K562 (cell line): Measurements from ENCODE around the gene SAMD8. TPM values are rescaled to one million over a fixed set of nuclear protein-coding genes. Genes with fewer than 3 reads are reported as not detected.
A peak's percentile ranks its signal among the peaks of the same experiment; 100 is the strongest.

Experiments used
- ATAC-seq: fragments of 200-7000 bp; cut with Tn5 transposase; 3 replicates; pipeline ENCODE4 v1.9.1; 2020; ENCODE audit warnings: moderate library complexity
- BruUV-seq: library from RNA; stranded (reverse); fragments of 400-500 nt; replicated peaks from 2 replicates; lab custom pipeline; 2021; lab: Mats Ljungman, UMichigan
- CTCF ChIA-PET: fragments of 300-600 bp; formaldehyde crosslinking; extraction: SDS; loops from one replicate; lab custom pipeline; 2021; ENCODE audit warnings: low intra/inter-chr PET ratio; lab: Yijun Ruan, JAX
- POLR2A ChIA-PET: fragments of 300-600, 350-650 bp; sonication (Branson Sonifier 250); formaldehyde crosslinking; extraction: SDS; loops from one replicate; lab custom pipeline; 2021; ENCODE audit warnings: antibody characterized with exemption, inconsistent platforms; lab: Yijun Ruan, JAX
- DNase-seq, 4 experiments: peaks; one replicate each; pipeline versions ENCODE4 v3.0.0 to v3.0.0-alpha.2; 2011 to 2018; ENCODE audit warnings: low spot score in 3 of 4, mixed read lengths in 3 of 4; ENCODE audit errors: extremely low read depth in 1 of 4
- FAIRE-seq: peaks from 2 replicates; lab custom pipeline; 2011; peaks lifted over from hg19 to GRCh38; lab: Jason Lieb, UNC
- H2AFZ ChIP-seq: 2 replicates; pipeline ENCODE4 v1.6.0; 2011; ENCODE audit warnings: low read depth, low read length, control low read depth, inconsistent platforms
- H3K27ac ChIP-seq: fragments of 200-600 bp; 3 replicates; pipeline ENCODE4 v1.8.0; 2011; ENCODE audit warnings: low read depth, mild to moderate bottlenecking, control low read depth, inconsistent platforms, low read length, moderate library complexity, mixed read lengths; ENCODE audit errors: extremely low read depth
- H3K27me3 ChIP-seq, 2 experiments: fragments of 300-600 bp in 1 of 2; 2 replicates in 1 of 2; 3 replicates in 1 of 2; pipeline versions ENCODE4 v1.6.0 to v1.8.0; 2011; ENCODE audit warnings: inconsistent platforms in 2 of 2, low read length in 2 of 2, mild to moderate bottlenecking in 1 of 2, mixed read lengths in 1 of 2, moderate library complexity in 1 of 2; ENCODE audit not compliant: control insufficient read depth in 2 of 2, insufficient read depth in 2 of 2
- H3K36me3 ChIP-seq: fragments of 300-600 bp; 3 replicates; pipeline ENCODE4 v1.8.0; 2011; ENCODE audit warnings: mild to moderate bottlenecking, low read length, inconsistent platforms; ENCODE audit not compliant: control insufficient read depth, insufficient read depth
- H3K4me1 ChIP-seq, 2 experiments: fragments of 200-600 bp in 1 of 2; replicated peaks in 1 of 2; 2 replicates in 1 of 2; 3 replicates in 1 of 2; pipeline versions ENCODE4 v1.5.1 to v1.8.0; 2011; ENCODE audit warnings: inconsistent platforms in 2 of 2, low read length in 2 of 2, mild to moderate bottlenecking in 1 of 2, mixed read lengths in 1 of 2, moderate library complexity in 1 of 2; ENCODE audit not compliant: control insufficient read depth in 2 of 2, insufficient read depth in 2 of 2
- H3K4me2 ChIP-seq: 2 replicates; pipeline ENCODE4 v1.6.1; 2011; ENCODE audit warnings: low read length, control low read depth, inconsistent platforms, mixed read lengths; ENCODE audit not compliant: insufficient read depth
- H3K4me3 ChIP-seq: fragments of 200-600 bp; sonication (generic), shearing (Covaris generic); 2 replicates; pipeline ENCODE4 v1.5.1; 2016; ENCODE audit warnings: control low read depth, inconsistent platforms
- H3K79me2 ChIP-seq: fragments of 200-600 bp; 3 replicates; pipeline ENCODE4 v1.8.0; 2011; ENCODE audit warnings: low read length, inconsistent platforms; ENCODE audit not compliant: control insufficient read depth, insufficient read depth
- H3K9ac ChIP-seq, 2 experiments: 2 replicates each; pipeline versions ENCODE4 v1.6.0 to v1.6.1; 2011; ENCODE audit warnings: low read depth in 2 of 2, low read length in 2 of 2, control low read depth in 1 of 2, inconsistent platforms in 1 of 2, mild to moderate bottlenecking in 1 of 2, mixed read lengths in 1 of 2; ENCODE audit not compliant: insufficient read depth in 1 of 2
- H3K9me1 ChIP-seq: one replicate; pipeline ENCODE4 v1.6.0; 2011; ENCODE audit warnings: inconsistent platforms, mild to moderate bottlenecking, low read length, moderate library complexity; ENCODE audit not compliant: control insufficient read depth, insufficient read depth
- H3K9me3 ChIP-seq: replicated peaks from 2 replicates; pipeline ENCODE4 v1.5.1; 2011; ENCODE audit warnings: low read depth, low read length, inconsistent platforms; ENCODE audit not compliant: control insufficient read depth, insufficient read depth
- H4K20me1 ChIP-seq: replicated peaks from 2 replicates; pipeline ENCODE4 v1.6.1; 2011; ENCODE audit warnings: low read length, inconsistent platforms, mixed read lengths; ENCODE audit not compliant: control insufficient read depth, insufficient read depth
- FOXA3 ChIP-seq, 2 experiments: fragments of 450-650 bp in 1 of 2; sonication (generic) in 1 of 2; formaldehyde crosslinking; IDR thresholded peaks in 1 of 2; conservative IDR thresholded peaks in 1 of 2; 2 replicates each; pipeline versions ENCODE4 v1.4.0 to v1.8.0; 2020 to 2022; ENCODE audit warnings: mild to moderate bottlenecking in 2 of 2, missing genetic modification reagents in 1 of 2
- KDM1A ChIP-seq, 2 experiments: fragments of 450-650 bp; IDR thresholded peaks; 2 replicates each; pipeline ENCODE4 v1.6.1; 2016; ENCODE audit warnings: mild to moderate bottlenecking in 2 of 2
- RBM25 ChIP-seq: fragments of 200-400 bp; formaldehyde crosslinking; IDR thresholded peaks from 2 replicates; pipeline ENCODE4 v1.6.1; 2018; ENCODE audit warnings: low read length, low read depth, moderate library complexity; ENCODE audit not compliant: severe bottlenecking
- ZNF121 ChIP-seq: sonication (generic); formaldehyde crosslinking; conservative IDR thresholded peaks from 2 replicates; pipeline ENCODE4 v1.8.0; 2022; ENCODE audit warnings: missing genetic modification reagents
- WGBS: fragments of 100-300 bp; shearing (Covaris generic); methylation state at CpG from one replicate; pipeline ENCODE4 v1.1.6; 2016; ENCODE audit warnings: low coverage, mixed read lengths; ENCODE audit not compliant: insufficient coverage; ENCODE audit errors: missing lambda C conversion rate; 5-methylcytosine and 5-hydroxymethylcytosine counted together
- in situ Hi-C: fragments of 300-500 bp; cut with MboI; formaldehyde crosslinking; loops from 4 replicates; pipeline ENCODE4 v1.15.0; 2018; ENCODE audit warnings: inconsistent platforms, mixed read lengths
- intact Hi-C: fragments of 100-400 bp; cut with micrococcal nuclease; formaldehyde crosslinking; loops from 2 replicates; pipeline ENCODE4 v1.14.2; 2022
- polyA plus RNA-seq, 8 experiments: library from polyadenylated mRNA; depleted of rRNA in 4 of 8; stranded (reverse) in 5 of 8; unstranded in 3 of 8; fragments of >200 nt; fragmentation: Nextera tagmentation in 2 of 8; fragmentation: Illumina TruSeq in 1 of 8; extraction: Ambion mirVana in 2 of 8; extraction: Trizol in 1 of 8; gene quantifications; 2 replicates each; pipeline versions ENCODE4 v1.2.1 to v1.2.3, GENCODE V29; 2011 to 2014; ENCODE audit warnings: inconsistent platforms in 1 of 8, missing spikeins in 1 of 8
- total RNA-seq, 7 experiments: library from RNA; depleted of rRNA in 6 of 7; stranded (reverse); fragments of >200 nt in 6 of 7; fragmentation: Illumina TruSeq in 2 of 7; extraction: Trizol in 2 of 7; gene quantifications; 2 replicates each; pipeline versions ENCODE4 v1.2.1 to v1.2.3, GENCODE V29; 2011 to 2021; ENCODE audit warnings: low replicate concordance in 1 of 7
- TF ChIP-seq, protein P1 (sequence below): fragments of 250-450 bp; sonication (Bioruptor Pico); IDR thresholded peaks from 2 replicates; pipeline ENCODE4 v1.6.1; 2021; ENCODE audit warnings: mild to moderate bottlenecking

The SAMD8 gene
- total and polyA plus RNA-seq, 9 of the 15 experiments (the other 6 are each of a cell fraction or from before 2014, with no cell fraction given): 2.7 to 16.1 (median 6.2) TPM

DNA sequence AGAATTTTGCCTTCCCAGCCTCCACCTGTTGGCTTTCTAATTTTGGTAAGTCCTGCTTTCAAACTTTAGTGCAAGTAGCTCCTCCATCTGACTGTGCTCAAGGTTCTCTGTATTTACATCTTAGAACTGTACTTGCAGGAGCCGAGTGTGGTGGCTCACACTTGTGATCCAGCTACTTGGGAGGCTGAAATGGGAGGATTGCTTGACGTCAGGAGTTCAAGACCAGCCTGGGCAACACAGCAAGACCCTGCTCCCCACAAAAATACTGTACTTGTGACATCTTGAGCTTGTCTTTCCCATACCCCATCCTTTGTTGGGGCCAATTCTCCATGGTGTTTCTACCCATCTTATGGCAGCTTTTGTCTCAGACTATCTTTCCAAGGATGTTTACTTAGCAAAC is 94.5 kb downstream of the SAMD8 start:
- TF ChIP-seq FOXA3 (CRISPR knock-in tag; conservative IDR thresholded peaks at IDR 0.05 in 1 of 2, IDR thresholded peaks at IDR 0.05 in 1 of 2) (peak in 1 of 2 experiments; percentile 69; a peak in 2 of 4 replicates), ZNF121 (CRISPR knock-in tag) (peak; percentile 87), KDM1A (IDR thresholded peaks at IDR 0.05) (0 out of 4 replicates have a peak, but pooled peaks of 1 of the 2 experiments have one; percentile 18), RBM25 (peak; percentile 61)
- TF ChIP-seq, protein P1, sequence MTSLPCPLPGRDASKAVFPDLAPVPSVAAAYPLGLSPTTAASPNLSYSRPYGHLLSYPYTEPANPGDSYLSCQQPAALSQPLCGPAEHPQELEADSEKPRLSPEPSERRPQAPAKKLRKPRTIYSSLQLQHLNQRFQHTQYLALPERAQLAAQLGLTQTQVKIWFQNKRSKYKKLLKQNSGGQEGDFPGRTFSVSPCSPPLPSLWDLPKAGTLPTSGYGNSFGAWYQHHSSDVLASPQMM (CRISPR knock-in tag): no peak
- Histone ChIP-seq H4K20me1 (0 out of 2 replicates have a peak, but pooled peaks cover under 1% of the 10 kb centered on the region), H3K9me1 (no peaks in the 10 kb centered on the region), H3K27me3 (no peaks in the 10 kb centered on the region), H3K4me3 (no peak overlapping the region), H3K36me3 (no peaks in the 10 kb centered on the region; the same call in 2 of the 3 replicates), H3K27ac (no peak overlapping the region), H3K9ac (no peak overlapping the region), H3K4me1 (peaks cover 32 to 41% of the 10 kb centered on the region in 2 experiments), H3K4me2 (no peak overlapping the region), H3K79me2 (peaks cover 5% of the 10 kb centered on the region), H2AFZ (no peak overlapping the region), H3K9me3 (no peaks in the 10 kb centered on the region)
- ChIA-PET CTCF (no interaction called here), POLR2A (interaction anchor here (0.7 to 8.9 kb wide), 10 partner anchors 10 to 1463 kb away, joined by 3 to 74 read pairs (median 3); no protein-coding TSS in a partner anchor)
- ATAC-seq (no peak), DNase-seq (no peak), FAIRE-seq (no peak)
- BruUV-seq: no TSS peak
- intact Hi-C loops (no loop called here), in situ Hi-C loops (no loop called here)
- WGBS: 55% methylated on average over 2 of the region's 2 CpGs
